Activated naive CD4-positive, alpha-beta T cell treated with Interleukin-2 at 50 U/mL for 16 hours (primary cell): ENCODE measurements around the gene PDGFB.

Source experiments
- DNase-seq: peaks from one replicate; pipeline ENCODE4 v3.0.0-alpha.2; 2020

PDGFB gene

DNA sequence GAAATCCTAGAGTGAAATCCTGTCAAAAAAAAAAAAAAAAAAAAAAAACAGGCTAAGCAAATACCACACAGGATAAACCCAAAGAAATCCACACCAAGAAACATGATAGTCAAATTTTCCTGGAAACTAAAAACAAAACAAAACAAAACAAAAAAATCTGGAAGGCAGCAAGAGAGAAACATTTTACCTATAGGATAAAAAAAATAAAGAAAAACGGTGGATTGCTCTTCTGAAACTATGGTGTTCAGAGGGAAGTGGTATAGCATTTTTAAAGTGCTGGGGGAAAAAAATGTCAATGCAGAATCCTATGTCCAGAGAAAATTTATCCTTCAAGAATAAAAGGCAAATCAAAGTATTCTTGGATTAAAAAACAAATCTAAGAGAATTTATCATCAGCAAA, 50.7 kb downstream of the PDGFB start:
- DNase-seq: no peak

DNA sequence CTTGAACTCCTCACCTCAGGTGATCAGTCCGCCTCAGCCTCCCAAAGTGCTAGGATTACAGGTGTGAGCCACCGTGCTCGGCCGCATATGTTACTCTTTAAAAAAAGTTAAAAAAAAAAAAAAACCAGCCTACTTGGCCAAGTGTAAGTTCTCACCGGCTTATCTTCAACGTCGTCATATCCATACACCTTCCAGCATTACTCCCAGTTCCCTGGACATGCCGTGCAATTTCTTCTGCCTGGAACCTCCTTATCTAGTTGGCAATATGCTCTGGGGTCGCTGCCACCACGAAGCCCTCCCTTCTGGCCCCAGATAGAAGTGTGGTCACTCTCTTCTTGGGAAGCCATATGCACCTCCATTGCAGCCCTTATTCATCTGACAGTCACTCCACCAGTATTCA, 56.0 kb downstream of the PDGFB start:
- DNase-seq: no peak

DNA sequence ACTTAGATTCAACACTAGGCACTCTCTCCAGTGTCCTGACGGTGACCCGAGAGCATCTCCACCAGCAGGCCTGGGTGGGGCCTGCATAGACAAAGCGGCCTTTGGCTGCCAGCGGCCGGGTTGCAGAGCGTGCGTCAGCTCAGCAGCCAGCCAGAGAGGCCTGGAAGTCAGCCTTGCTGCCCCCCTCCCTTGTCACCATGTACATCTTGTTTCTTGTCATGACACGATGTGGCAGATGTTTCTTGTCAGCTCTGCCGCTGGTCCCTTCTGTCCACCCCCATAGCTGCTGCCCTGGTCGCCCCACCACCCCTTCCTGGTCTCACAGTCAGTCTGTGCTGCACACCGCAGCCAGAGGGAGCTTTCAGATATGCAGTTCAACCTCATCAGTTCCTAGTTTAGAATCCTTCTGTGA, 59.2 kb downstream of the PDGFB start:
- DNase-seq: no peak

DNA sequence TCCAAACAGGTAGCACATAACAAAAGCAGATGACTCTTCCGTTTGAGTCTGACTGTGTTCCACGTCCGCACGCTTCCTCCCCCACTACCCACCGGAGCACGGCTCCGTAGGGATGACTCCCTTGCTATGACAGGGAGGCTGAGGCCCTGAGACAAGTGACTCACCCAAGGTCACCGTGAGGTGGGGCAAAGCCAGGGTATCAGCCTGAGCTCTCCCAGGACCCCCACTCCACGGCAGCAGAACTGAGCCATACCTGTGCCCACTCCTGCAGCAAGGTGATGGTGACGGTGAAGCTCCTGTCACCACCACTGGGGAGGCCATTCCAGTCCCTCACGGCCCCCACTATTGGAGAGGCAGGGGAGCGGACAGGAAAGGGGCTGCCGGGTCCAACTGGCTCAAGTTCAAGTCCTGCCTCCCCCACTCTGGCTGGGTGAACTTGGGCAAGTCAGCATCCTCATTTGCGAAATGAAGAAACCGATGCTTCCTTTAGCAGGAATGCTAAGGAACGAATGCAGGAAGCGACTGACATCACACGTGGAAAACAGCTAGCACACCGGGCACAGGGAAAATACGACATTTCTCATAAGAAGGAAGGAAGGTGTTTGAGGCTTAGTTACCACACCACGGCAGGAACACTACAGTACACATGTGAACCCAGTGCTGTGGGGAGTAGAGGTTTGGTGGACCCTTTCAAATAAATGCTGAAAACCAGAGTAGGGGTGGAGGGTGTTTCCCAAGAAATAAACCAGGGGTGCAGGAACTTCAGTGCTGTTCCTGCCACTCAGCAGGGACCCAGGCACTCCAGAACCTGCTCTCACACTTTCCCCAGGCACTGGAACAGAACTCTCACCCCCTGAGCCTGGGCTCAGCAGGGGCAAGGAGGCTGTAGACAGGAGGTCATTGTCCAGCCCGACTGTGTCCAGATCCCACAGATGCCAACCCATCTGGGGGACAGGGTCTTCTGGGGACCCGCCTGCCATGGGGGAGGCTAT, 59.9 kb downstream of the PDGFB start:
- no peak for DNase-seq

DNA sequence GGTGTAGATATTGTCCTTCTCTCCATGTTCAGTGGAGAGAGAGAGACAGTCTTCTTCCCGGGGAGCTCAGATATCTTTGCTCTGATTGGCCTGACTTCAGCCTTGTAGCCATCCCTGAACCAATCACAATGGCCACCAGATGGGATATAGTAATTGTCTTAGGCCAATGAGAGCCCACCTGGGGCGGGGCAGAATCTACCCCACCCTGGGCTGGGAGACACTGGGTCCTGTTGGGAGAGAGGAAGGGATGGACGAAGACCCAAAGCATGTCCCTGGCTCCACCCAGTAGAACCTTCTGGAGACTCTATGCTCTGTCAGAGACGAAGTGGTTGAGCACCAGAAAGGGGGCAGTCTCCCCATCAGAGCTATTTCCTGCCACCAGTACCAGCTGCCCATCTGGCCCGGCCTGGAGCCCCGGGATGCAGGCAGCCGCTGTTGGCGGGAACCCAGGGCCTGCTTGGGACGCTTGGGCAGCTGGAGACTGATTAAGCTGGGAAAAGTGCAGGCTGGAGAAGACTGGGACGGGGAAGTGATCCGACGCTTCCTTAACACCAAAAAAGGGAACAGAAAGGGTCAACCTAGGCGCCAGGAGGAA, 60.7 kb downstream of the PDGFB start:
- DNase-seq: no peak

DNA sequence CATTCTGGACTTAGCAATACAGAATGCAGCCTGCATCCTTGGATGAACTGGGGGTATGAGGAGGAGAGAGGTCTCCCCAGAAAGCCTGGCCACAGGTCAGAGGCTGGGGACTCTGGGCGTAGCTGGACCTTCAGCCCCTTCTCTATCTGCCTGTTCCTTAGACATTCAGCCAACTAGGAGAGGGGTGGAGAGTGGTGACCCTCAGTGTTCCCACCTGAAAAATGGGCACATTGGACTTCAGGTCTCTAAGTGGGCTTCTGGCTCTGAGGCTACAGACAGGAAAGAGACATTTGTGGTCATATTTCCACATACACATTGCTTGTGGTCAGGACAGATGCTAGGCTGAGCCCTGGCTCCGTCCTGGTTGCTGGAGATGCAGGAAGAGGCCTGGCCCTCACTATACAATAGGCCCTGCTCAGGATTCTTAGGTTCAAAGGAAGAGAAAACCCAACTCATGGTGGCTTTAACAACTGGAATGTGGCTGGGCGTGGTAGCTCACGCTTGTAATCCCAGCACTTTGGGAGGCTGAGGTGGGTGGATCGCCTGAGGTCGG, 62.2 kb downstream of the PDGFB start:
- DNase-seq: no peak

DNA sequence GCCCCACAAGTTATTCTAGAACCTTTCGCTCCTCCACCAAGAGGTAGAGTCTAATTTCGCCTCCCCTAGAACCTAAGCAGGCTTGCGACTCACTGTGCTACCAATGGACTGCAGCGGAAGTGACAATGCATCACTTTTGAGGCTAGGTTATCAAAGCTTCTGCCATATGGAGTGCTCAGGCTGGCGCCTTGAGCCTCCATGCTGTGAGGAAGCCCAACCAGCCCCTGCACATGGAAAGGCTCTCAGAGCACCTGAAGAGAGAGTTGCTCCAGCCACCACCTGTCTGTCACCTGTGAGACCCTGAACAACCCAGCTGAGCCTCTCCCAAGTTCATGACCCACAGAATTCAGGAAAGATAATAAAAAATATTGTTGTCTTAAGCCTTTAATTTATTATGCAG, 63.0 kb downstream of the PDGFB start:
- DNase-seq: no peak

DNA sequence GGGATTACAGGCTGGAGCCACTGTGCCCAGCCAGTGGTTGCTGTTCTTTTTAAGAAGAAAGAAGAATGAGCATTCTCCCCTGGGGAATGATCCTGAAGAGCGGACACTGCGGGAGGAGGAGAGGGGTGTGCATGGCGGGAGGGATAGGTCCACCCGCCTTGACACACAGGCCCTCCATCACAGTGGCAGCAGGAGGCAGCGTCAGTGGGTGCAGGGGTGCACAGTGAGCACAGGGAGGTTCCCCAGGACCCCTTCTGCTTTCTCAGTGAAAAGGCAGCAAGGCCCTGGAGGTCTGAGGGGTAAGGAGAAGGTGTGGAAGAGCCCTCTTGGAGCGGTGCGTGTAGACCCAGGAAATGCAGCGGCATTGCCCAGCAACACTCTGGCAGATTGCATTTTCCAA, 63.4 kb downstream of the PDGFB start:
- DNase-seq: no peak

DNA sequence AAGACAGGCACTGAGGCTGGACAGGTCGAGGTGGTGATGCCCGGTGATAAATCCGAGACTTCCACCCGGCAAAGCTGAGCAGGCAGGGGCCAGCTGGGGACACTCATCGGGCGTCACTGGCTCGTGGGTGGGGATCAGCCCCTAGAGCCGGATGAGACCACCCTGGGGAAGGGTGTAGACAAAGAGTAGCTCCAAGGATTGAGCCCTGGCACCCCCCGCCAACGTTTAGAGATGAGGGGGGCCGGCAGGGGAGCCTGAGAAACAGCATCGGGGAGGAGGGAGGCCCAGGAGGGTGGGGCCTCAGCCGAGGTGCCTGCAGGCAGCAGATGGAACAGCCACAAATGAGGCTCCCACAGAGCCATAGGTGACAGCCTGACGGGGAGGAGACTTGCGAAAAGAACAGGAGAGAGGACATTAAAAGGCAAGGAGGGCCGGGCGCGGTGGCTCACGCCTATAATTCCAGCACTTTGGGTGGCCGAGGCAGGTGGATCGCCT, 64.9 kb downstream of the PDGFB start:
- no peak for DNase-seq

DNA sequence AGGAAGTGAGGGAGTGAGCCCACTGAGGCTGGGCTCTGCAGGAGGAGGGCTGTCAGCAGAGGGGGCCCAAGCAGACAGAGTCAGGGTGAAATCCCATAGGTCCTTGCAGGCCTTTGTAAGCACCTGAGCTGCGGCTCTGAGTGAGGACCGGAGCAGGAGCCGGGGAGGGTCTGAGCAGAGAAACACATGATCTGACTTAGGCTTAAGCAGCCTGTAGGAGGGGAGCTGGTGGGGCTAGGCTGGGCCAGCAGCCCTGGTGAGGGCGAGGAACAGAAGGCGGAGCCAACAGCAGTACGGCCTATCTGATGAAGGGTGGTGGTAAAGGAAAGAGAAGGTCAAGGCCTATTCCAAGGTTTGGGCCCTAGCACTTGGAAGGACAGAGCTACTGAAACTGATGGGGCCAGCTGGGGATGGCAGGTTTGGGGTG, 65.4 kb downstream of the PDGFB start:
- DNase-seq: no peak

DNA sequence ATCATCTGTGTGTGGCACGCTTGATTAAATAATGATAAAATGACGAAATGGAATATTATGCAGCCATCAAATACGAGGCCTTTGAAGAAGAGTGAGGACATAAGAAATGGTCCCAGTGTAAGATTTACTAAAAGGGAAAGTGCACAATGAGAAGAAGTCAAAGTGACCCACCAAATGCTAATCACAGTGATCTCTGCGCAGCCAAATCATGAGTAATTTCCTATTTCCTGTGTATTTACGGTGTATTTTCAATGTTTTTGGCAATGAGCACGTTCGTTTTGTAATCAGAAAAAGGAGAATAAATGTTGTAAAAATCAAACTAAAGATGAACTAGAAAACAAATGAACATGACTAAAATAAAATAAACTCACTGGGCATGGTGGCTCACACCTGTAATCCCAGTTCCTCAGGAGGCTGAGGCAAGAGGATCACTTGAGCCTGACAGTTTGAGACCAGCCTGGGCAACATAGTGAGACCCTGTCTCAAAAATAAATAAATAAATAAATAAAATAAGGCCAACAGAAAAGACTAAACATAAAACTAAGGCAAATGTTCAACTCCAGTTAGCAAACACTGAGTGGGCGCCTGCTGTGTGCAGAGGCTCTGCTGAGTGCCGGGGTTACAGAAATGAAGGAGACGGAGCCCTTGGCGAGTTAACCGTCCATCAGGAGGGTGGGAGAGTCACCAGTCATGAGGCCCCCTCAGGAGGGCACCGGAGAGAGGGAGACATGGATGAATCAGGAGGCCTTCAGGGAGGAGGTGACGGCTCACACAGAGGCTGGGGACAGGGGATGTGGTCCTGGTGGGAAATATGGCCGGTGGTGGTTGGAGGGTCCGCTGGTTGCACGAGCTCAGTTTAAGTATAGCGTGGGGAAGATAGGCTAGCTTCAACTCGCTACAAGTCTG, 66.3 kb downstream of the PDGFB start:
- DNase-seq: no peak

DNA sequence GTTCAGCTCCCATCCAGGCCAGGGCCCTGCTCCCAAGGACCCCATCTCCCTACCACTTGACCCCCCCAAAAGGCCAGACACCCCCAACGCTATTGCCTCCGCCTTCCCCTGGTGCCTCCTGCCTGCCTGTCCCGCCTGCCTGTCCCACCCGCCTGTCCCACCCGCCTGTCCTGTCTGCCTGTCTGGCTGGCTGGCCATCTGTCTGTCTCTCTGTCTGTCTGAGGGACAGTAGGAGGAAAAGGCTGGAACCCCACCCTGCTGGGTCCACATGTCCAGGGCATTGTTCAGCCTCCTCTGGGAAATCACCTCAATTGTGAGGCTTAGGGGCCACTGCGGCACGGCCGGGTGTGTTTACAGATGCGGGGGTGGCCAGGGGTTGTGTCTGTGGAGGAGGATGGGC, 67.0 kb downstream of the PDGFB start:
- DNase-seq: no peak

DNA sequence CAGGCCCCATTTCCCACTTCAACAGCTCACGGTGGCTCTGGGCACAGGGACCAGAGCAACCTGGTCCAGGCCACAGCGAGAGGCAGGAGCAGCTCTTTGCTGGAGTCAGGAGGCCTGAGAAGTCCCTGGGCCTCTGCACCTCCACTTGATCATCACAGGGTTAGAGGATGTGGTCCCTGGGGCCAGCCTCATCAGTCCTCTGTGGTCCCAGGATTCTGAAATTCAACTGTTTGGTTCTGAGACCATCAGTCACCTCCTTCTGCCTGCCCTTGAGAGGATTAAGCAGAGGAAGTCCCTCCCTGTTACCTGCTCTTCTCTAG, 67.4 kb downstream of the PDGFB start:
- DNase-seq: no peak

DNA sequence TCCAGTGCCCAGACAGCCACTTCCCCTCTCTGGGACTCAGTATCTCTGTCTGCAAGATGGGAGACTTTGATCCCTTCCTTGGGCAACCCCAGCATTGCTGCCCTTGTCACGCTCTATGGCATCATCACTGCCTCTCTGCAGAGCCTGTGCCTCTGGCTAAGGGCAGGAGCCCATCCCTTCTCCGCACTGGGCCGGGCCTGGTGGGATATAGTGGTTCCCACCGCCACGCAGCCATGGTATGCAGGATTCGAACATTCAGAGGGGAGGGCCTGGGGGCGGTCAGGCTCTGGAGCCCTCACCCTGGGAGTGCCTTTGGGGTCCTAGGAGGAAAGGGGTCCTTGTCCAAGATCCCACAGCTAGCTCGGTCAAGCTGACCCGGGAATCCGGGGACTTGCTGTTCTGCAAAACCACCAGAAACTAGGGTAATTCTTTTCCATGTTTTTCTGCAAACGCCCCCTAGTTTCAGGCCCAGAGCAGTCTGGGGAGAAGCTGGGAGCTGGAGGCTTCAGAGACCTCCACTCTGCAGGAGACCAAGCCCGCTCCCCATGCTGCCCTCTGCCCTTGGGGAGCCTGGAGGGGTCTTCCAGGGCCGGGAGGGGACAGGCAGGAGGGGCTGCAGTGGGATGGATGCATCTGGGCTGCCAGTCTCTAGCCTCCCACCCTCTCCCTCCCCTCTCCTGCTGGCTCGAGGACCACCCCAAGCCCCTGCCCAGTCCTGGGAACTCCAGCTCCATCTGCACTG, 67.9 kb downstream of the PDGFB start:
- DNase-seq: no peak

DNA sequence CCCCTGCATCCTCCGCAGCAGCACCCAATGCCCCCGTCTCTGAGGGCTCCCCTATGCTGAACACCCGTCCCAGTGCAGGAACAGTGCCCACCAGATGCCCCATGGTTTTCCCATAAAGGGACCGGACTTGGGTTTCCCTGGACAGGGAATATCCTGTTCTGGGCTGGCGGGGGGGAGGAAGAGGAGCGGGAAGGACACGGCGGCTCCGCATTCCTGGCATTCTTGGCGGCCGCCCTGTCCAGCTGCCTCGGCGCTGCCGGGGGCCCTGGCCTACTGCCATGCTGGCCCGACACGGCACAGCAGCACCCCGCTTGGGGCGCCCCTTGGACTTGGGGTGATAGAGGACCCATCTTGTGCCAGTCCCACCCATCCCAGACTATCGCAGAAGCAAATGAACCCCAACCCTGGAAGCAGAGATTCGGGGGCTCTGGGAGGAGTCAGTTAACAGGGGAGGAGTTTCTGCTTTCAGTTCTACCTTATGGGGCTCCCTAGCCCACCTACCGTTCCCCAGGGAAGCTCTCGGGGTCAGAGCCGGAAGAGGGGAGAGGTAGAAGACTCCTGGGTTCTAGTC, 68.6 kb downstream of the PDGFB start:
- DNase-seq: no peak

DNA sequence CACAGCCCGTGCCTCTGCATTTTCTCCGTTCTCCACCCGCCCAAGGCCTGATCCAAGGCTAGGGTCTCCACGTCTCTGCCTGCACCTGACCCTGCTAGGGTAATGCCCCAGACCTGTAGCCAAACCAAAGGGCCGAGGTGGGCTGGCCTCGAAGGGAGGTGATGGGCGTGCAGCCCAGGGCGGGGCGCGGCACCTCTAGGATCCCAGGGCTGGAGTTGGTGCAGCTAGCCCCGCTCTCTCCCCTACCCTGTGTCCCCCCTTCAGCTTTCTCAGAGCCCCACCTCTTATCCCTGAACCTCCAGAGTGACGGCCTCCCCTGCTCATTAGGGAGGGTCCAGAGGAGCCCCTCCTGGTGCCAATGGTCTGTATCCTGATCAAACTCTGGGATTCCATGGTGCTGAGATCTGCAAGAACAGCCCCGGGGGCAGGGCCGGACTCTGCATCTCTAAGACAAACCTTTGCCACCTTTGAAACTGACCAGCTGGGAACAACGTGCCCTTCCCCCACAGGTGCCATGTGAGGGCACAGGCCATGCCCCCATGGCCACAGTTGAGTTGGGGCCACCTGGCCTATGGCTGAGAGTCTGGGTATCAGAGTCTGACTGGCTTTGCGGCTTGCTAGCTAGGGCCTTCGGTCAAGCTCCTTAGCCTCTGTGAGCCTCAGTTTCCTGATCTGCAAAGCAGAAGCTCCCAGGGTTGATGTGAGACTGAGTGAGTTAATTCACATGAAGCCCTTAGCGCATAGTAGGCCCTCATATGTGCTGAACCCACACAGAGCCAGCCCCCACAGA, 69.2 kb downstream of the PDGFB start:
- DNase-seq: no peak

DNA sequence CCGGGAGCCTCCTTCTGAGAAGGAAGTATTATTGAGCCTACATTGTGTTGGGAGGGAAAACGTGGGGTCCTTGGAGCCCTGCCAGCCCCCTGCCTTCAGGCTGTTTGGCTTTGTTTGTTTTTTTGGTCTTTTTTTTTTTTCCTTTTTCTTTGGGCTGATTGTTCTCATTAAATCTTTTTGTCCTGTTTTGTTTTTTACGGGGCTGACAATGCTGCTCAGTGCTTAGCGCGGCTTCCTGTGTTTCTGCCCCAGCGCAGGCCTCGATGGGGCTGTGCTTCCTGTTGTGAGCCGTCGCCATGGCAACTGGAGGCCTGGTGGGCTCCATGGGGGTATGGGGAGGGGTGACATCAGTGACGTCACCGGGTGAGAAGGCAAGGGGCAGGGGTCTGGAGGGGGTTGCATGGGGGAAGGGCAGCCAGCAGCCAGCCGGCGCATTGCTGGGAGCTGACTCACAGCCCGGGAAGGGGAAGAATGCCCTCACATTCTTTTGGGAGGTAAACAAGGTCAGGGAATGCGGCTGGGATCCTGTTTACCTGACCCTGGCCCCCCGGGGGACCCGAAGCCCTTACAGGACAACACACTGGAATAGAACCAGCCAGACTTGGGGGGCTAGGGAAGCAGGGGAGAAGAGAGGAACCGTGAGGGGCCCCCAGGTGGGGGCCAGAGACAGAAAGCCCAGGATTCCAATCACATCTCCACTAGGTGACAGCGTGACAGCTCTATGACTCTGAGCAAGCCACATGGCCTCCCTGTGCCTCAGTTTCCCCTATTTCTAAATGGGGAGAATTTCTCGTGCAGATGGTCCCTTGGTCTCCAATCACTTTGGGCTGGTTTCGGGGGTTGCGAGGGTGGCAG, 70.1 kb downstream of the PDGFB start:
- peak; percentile 59 for DNase-seq

DNA sequence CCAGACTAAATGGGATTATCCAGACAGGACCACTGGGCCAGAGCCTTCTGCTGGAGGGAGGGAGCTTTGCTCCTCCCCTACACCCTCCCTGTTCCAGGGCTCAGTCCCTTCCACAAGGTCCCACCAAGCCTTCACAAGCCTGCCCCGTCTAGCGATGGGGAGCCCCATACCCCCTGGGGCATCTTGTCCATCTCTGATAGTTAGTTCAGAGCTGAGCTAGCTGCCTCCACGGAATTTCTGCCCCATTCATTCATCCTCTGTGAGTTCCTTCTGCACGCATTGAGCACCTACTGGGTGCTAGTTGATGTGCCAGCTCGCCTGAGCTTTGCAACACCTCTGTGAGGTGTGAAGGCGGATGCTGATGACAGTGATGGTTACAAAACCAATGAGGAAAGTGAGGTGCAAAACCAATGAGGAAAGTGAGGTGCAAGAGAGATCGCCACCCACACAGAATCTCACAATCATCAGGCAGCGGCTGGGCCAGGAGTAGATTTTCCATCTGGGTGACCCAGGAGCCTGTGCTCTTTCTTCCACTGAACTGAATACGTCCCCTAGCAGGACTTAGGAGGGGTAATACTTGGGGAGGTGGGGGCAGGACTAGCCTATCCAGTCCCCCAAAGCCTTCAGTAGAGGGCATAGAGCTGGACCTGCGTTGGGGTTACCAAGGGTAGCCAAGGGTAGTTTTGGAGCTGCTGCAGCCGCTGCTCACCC, 70.8 kb downstream of the PDGFB start:
- peak; percentile 29 for DNase-seq
